LHCN-M2 (cell line): ENCODE data around the gene TSNAXIP1. TPM values are rescaled to one million over a fixed set of nuclear protein-coding genes. Genes with fewer than 3 reads are reported as not detected.

Experiments
- DNase-seq: peaks from one replicate; pipeline ENCODE4 v3.0.0-alpha.2; 2012; ENCODE audit warnings: low read depth
- polyA plus RNA-seq: library from polyadenylated mRNA; unstranded; fragments of >200 nt; gene quantifications from one replicate; pipeline ENCODE4 v1.2.1, GENCODE V29; 2012; ENCODE audit warnings: missing spikeins
- total RNA-seq: library from RNA; depleted of rRNA; stranded (reverse); fragments of >200 nt; gene quantifications from 2 replicates; pipeline ENCODE4 v1.2.3, GENCODE V29; 2014; rRNA removed

TSNAXIP1 gene, protein sequence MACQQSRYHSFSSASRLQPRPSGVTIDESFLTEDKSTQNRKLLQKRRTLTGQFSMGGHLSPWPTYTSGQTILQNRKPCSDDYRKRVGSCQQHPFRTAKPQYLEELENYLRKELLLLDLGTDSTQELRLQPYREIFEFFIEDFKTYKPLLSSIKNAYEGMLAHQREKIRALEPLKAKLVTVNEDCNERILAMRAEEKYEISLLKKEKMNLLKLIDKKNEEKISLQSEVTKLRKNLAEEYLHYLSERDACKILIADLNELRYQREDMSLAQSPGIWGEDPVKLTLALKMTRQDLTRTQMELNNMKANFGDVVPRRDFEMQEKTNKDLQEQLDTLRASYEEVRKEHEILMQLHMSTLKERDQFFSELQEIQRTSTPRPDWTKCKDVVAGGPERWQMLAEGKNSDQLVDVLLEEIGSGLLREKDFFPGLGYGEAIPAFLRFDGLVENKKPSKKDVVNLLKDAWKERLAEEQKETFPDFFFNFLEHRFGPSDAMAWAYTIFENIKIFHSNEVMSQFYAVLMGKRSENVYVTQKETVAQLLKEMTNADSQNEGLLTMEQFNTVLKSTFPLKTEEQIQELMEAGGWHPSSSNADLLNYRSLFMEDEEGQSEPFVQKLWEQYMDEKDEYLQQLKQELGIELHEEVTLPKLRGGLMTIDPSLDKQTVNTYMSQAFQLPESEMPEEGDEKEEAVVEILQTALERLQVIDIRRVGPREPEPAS
- 0.77 and 1.6 TPM in 2 replicates for total RNA-seq
- polyA plus RNA-seq = 0.51 TPM

DNA sequence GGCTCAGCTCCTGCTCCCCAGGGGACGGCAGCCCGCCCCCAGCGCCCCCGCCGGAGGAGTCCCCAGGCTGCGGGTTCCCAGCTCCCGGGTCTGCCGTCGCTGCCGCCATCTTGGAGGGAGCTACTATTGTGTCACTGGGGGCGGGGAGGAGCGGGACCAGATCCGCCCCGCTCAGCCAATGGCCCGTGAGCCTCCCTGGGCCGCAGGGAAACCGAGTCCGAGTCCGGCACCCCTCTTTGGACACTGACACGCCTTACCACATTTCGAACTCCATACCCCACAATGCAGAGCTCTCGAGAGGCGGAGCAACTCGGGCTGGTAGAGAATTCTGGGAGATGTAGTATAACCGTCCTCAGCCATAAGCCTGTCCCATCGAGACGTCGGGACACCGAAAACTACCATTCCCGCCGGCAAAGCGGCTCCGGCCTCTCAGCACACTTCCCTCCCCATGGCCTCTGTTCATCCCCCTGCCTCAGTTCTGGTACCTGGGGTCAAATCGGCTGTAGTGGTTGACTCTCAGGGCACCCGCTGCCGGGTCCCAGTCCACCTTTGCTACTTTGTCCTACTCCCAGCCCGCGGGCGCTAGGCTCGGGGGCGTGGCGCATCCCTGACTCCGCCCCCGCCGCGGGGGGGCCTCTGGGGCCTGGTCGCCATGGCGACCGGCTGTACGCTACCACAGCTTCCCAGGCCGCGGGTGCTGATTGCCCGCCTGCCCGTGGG is at the start of gene TSNAXIP1, which contains the start of gene RANBP10:
Gene TSNAXIP1 (plus strand): TSS at position 462 of the 720 bp plus-strand sequence. CDS start 261 bp downstream, outside the sequence.
Gene RANBP10 (minus strand): TSS at position 133 of the 720 bp plus-strand sequence. CDS start 24 bp downstream, at position 109.
- DNase-seq = peak; percentile 100

DNA sequence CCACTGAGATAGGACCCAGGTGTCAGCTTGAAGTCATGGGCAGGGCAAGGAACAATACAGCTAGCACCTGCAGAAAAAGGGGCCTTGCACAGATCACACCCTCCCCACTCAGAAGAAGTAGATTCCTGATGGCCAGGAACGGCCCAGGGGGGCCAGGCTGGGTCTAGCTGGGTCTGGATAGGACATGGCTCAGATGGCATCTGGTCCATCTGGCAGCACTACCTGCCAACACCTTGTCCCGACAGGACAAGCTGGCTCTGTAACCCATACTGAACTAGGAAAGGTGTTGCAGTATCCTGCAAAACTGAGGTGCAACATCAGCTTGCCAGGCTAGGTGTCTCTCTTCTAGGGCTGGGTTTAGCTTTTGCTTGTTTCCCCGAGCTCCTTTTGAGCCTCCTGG is 48.7 kb upstream of the TSNAXIP1 start:
- DNase-seq = no peak

DNA sequence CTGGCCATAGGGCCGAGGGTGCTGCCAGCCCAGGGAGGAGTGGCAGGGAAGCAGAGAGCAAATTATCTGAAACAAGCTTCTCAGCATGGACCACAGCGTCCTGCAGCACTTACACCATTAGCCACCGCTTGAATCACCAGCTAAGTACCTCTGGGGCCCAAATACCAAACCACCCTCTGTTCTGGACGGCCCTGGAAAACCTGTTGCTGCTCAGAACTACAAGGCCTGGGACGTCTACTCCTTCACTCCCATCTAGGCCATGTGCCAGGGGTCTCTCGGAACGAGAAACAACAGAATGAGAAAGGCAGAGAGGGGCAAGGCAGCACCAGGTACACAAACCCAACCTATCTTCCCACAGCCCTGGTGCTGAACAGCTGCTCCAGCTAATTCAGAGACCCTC is 47.7 kb upstream of the TSNAXIP1 start:
- no peak for DNase-seq

DNA sequence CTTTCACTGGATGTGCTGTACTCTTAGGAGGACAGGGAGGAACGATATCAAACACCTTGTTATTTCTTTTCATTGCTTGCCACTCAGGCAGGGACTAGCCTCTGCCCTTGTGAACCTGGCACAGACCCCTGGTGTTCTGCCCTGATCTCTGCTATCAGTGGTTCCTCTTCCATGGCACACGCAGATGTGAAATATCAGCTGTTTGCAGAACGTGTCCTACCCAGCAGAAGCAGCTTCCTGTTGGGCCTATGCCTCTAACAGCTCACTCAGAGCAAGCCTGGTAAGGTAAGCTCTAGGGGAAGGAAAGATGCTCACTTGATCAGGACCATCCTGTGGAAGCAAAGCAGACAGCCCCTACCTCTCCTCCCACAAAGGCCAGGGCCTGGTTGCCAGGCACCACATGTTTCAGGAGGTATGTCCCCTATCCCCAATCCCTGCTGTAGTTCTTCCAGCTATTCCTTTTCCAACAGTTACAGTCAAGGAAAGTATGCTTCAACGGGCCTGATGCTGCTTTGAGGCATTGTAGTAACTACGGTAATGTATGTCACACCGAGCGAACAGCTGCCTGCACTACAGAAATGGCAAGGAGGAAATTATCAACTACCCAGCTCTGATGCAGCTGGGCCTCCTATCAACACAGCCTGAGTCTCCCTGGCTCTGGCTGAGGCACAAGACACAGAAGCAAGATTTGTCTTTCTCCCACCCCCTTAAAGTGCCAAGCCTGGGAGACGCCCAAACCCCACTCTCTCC is 46.3 kb upstream of the TSNAXIP1 start:
- no peak for DNase-seq

DNA sequence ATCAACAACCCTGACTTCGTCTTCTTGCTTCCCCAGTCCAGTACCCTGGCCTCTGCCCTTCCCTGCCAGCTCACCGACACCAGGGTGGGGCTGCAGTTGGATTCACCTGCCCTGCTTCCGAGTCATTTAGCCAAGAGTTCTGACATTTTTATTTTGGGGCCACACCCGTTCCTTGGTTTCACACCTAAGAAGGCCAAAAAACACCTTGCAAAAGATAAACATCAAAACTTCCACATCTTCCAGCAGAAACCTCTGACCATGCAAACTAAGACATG is 45.8 kb upstream of the TSNAXIP1 start:
- DNase-seq = no peak

DNA sequence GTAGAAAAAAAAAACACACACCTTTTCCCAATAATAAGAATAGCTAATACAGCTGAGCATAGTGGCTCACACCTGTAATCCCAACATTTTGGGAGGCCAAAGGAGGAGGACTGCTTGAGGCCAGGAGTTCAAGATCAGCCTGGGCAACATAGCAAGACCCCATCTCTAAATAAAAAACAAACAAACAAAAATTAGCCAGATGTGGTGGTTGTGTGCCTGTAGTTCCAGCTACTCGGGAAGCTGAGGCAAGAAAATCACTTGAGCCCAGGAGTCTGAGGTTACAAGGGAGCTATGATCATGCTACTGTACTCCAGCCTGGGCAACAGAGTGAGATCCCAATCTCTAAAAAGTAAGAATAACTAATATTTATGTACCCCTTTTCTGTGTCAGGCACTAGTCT is 44.8 kb upstream of the TSNAXIP1 start:
- DNase-seq = no peak

DNA sequence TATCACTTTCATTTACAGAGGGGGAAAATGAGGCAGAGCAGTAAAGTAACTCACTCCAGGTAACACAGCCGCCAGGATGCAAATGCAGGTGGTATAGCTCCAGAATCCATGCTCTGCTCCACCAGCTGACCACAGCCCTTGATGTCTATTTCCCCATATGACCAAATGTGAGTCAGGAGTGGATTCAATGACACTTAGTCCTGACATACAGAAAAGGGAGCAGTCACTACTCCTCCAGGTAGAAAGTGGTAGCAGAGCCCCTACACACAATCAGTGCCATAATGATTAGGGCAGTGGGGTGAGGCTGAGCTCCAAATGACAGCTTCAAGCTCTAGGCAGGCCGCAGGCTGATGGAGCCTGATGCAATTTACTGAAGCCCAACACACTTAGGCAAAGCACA is 44.3 kb upstream of the TSNAXIP1 start:
- no peak for DNase-seq

DNA sequence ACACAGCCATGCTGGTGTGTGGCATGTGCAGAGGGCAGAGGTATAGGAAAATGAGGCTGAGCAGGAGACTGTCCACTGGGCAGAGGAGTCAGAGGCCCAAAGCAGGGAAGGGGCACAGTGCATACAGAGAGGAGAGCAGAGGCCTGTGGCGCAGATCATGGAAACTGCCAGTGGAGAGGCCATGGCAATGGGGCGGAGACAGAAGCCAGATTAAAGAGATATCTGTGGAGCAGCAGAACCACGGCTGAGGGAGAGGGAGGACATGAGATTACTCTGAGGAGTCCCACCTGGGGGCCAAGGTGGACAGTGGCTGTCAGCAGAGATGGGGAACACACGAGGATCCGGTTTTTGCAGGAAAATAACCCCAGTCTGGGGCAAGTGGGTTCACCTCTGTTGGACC is 43.6 kb upstream of the TSNAXIP1 start:
- no peak for DNase-seq

DNA sequence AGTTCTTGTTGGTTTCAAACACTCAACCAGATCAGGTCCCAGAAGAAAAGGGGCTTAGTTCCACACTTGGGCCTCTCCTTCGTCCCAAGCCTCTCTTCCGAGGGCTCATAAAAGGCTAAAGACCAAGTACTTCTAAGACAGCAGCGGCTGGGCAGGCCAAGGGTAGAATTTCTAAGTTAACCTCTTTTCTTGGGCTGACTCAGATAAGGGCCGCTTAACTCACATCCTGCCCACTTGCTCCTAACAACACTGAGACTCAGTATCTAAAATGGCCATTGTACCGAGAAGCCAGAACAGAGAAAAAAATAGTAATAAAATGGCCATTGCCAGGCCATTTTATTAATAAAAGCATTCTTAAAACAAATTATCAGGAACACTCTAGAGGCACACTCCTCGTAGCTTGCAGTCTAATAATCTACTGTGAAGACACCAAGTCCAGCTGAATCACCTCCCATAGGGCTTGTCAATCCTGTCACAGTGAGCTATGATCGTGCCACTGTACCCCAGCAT is 42.5 kb upstream of the TSNAXIP1 start:
- no peak for DNase-seq

DNA sequence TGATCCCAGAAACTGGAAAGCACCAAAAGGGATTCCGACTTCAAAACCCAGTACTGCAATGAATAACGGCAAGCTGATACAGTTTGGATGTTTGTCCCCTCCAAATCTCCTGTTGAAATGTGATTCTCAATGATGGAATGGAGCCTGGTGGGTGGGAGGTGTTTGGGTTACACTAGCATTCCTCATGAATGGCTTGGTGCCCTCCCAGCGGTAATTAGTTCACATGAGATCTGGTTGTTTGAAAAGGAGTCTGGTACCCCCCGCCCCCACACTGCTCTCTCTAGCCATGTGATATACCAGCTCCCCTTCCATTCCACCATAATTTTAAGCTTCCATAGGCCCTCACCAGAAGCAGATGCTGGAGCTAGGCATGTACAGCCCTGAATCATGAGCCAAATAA is 40.4 kb upstream of the TSNAXIP1 start:
- no peak for DNase-seq

DNA sequence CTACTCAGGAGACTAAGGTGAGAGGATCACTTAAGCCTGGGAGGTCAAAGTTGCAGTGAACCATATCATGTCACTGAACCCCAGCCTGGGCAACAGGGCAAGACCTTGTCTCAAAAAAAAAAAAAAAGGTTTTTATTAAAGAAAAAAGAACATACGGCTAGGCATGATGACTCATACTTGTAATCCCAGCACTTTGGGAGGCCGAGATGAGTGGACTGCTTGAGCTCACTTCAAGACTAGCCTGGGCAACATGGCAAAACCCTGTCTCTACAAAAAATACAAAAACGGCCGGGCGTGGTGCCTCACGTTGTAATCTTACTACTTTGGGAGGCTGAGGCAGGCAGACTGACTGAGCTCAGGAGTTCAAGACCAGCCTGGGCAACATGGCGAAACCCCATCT is 38.7 kb upstream of the TSNAXIP1 start:
- peak; percentile 82 for DNase-seq

DNA sequence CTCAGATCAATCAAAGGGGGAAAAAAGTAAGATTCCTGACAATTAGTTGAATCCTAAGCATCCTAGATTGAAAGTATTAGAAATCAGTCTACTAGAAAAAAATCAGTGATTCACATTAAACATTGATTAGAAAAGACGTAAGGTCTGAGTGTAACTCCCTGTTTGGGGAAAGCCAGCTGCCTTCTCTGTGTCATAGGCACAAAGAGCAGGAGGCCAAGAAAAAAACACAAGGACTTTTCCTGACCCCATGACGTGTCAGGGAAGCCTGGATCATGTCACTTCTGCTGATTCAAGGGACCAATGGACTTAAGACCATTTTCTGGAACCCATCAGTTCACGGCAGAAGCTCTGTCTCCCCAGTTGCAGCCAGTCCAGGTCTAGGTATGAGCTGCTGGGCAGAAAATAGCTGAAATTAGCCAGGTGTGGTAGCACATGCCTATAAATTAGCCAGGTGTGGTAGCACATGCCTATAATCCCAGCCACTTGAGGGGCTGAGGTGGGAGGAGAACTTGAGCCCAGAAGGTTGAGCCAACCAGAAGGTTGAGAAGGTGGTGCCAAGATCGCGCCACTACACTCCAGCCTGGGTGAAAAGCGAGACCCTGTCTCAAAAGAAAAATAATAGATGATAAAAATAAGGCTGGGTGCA is 36.2 kb upstream of the TSNAXIP1 start:
- DNase-seq = peak; percentile 16

DNA sequence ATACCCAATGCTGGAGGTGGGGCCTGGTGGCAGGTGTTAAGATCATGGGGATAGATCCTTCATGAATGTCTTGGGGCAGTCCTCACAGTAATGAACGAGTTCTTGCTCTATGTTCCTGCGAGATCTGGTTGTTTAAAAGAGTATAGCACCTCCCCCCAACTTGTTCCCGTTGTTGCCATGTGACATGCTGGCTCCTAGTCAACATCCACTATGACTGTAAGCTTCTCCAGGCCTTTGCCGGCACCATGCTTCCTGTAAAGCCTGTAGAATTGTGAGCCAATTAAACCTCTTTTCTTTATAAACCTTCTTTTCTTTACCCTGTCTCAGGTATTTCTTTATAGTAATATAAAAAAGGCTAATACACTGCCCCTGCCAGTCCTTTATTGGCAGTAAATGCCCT is 33.6 kb upstream of the TSNAXIP1 start:
- DNase-seq = no peak

DNA sequence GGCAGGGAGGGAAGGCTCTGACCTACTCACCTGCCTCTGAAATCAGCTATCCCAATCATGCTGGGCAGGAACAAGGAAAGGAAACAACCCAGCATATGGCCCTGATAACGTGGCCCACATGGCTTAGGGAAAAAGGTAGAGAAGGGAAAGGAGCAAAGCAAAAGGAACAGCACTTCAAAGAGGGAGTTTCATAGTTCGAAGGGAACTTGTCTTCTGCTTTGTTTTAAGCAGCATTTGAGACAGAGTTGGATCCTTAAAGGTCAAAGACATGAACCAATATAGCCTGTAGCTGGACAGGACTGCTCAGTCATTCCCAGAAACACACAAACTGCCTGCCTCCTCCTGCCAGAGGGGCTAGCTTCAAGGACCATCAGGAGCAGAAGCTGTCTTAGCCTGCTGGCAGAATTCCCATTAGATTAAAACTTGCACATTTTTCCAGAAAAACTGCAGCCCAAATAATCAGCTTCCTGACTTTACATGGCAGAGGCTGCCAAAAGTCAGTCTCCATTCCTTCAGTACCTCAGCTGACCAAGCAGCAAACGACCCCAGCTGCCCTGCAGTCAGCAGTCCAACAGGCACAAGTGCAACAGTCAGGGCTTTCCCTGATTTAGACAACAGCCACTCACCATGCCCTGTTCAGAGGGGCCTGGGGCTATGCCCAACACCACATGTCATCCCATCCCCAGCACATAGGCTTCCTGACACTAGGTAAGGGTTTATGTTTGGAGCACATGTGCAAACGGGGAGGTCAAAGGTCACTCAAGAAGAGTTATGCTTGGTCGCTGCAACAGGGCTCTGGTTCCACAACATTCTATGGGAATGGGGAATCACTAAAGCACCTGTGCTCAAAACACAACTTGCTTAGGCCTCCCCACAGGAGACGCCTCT is 32.9 kb upstream of the TSNAXIP1 start:
- no peak for DNase-seq

DNA sequence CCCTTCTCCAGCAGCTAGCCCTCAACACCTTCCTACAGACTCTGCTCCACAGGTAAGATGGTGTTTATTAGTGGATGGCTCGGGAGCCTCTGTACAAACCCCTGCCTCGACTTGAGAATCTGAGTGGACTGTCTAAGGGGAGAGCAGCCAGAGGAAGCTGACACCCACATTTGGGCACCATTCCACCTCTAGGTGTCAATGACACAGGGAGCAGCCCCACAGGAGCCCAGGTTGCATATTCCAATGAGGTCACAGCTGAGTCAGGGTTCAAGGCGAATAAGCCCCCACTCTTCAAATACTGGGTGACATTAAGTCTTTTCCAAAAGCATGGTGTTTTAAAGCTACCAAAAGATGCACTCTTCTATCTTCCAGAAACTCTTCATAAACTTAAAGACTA is 32.2 kb upstream of the TSNAXIP1 start:
- DNase-seq = no peak

DNA sequence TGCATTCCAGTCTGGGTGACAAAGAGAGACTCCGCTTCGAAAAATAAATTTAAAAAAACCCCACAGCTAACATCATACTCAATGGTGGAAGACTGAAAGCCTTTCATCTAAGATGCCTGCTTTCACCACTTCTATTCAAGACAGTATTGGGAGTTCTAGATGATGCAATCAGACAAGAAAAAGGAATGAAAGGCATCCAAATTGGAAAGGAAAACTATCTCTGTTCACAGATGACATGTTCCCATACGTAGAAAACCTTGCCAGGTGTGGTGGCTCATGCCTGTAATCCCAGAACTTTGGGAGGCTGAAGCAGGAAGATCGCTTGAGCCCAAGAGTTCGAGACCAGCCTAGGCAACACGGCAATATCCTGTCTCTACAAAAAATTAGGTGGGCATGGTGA is 31.4 kb upstream of the TSNAXIP1 start:
- DNase-seq = no peak

DNA sequence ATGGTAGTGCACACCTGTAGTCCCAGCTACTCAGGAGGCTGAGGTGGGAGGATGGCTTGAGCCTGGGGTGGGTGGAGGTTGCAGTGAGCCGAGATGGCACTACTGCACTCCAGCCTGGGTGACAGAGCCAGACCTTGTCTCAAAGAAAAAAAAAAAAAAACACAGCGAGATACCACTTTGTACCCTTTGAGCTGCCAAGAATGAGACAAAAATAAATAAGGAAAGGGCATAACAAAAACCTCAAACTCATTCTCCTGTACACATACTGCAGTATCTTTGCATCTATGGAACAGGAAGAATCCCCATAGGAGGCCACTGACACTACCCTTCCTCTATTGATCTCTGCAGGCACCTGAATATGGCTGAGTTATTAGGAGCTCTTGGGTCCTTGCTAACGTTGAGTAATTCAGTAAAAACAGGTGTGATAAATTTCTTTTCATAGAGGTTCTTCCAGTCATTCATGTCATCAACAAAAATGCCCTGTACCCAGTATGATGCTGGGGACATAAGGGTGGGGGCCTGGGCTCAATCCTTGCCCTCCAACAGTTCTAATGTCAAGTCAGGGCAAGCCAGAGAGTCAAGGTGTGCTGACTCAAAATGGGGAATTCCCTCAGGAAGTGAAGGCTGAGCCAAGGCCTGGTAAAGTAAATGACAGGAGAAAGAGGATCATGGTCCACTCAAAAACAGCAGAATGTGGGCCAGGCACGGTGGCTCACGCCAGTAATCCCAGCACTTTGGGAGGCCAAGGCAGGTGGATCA is 27.3 kb upstream of the TSNAXIP1 start:
- DNase-seq = no peak

DNA sequence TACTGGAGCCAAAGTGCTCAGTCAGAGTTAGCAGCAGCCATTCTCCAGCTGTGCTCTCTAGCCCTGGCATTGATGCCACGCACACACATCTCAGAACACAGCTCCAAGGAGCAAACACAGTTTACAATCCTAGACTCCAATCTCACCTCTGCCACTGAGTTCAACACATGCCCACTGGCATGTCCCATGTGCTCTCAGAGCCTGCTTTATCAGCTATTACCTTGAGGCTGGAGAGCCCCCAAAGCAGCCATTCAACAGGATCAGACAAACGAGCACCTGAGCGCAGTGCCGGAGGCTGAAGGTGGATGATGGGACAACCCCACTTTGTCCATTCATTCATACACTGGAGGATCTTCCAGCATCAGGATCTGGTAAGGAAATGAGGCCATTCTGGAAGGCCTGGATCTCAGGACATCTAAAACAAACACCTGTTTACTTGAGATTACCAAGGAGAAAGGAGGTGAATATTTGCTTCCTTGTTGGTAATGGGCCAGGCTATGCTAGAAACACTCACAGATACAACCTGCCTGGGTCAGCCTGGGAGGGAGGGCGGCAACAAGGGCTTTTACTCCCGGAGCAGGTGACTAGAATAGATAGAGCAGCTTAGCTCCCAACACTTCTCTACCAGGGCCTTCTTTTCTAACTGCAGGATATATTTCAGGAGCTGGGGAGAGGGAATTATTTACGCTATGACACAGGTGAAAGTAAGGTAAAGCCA is 25.7 kb upstream of the TSNAXIP1 start:
- DNase-seq = no peak

DNA sequence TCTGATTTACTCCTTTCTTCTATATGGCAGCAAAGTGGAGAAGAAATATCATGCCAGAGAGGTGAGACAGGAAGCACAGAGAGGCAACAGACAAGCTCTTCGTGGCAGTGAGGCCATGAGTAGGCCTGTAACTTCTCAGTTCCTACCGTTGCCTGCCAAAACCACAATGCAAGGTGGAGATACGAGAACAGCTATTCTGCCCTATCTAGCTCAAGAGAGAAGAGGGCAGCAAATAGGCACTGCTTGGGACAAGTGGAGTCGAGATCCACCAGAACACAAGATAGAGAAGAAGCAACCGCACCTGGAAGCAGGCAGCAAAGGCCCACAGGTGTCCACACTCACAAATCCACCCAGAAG is 25.1 kb upstream of the TSNAXIP1 start:
- DNase-seq = no peak
